Raji (cell line): ENCODE results near the gene PTTG2.

Source experiments
- POLR2A ChIP-seq: IDR thresholded peaks from 2 replicates; pipeline ENCODE4 v1.6.1; 2011; ENCODE audit warnings: low read depth, low read length, control low read depth; ENCODE audit not compliant: insufficient read depth

The PTTG2 gene

DNA sequence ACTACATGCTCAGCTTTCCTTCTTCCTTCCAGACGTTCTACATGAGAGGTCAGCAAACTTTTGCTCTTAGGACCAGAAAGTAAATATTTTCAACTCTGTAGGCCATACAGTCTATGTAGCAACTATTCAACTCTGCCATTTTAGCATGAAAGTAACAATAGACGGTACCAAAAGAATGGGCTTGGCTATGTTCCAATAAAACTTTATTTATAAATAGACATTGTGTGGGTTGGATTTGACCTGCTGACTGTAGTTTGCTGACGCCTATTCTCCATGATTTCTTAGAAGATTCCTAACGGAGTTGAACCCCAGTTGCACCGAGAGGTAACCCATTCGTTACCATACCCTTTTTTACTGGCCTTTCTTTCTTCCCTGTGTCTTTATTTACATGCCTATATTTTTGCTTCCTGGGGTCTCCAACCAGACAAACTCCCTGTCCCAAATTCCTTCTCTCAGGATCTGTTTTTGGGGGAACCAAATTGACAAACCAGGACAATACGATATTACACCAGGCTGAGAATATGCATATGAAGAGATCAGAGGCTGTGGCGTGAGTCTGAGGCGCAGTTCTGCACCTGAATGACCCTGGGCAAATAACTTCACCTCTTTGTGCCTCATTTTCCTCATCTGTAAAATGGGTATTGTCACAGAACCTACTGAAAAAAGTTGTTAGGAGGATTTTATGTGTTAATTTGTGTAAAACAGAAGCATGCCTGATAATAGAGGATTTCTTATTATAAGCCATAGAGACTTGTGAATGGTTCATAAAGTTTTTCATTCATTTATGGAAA is 10.4 kb upstream of the PTTG2 start:
- no peak for TF ChIP-seq POLR2A

DNA sequence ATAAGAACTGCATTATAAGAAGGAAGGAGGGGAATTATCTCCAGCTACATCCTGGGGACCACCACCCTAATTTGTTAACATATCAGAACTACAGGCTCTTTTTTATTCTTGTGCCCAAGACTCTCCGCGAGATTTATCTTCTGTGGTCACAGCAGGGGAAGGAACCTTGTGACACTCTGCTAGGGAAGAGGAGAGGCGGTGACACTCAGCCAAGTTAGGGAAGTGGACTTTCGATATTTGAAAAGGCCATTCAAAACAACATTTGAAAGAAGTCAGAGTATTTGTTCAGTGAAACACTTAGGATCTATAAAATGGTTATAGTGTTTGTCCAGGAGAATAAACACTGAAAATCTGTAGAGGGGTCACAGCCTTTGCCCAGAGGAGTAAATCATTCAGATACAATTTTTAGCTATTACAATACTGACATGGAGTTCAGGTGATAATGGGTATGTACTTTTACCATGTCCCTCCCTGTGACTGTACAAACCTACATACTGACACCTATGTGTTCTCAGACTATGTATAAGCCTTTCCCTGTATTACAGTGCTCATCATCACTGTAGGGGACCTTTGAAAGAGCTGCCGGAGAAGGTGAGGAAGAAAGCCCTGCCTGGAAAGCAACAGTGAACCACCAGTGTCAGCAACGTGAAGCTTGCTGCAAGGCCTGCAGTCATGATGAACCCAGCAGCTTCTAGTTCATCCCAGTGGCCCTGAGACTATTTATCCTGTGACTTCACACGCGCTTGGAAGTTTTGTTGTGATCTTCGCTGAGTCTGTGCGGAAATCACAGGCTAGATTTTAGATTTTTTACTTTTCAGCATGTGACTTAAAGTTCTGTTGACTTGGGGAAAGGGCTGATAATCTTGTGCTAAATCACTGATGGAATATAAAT is 8.5 kb upstream of the PTTG2 start:
- TF ChIP-seq POLR2A = no peak

DNA sequence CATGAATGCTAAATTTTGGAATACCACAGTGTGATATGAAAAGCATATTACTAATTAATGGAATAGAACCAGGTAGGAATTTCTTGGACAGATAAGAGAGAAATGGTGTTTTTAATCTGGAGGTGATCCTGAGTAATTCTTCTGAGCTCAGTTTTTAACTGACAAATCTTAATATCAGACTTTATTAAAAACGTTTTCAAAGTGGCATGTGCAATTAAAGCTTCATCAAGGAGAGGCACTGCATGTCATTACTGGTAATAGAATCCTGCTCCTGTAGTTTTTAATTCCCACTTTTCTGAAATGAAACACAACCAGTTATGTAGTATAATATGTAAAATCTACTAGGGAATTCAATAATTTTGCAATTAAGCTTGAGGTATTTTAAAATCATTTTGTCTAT is 7.0 kb upstream of the PTTG2 start:
- TF ChIP-seq POLR2A = no peak

DNA sequence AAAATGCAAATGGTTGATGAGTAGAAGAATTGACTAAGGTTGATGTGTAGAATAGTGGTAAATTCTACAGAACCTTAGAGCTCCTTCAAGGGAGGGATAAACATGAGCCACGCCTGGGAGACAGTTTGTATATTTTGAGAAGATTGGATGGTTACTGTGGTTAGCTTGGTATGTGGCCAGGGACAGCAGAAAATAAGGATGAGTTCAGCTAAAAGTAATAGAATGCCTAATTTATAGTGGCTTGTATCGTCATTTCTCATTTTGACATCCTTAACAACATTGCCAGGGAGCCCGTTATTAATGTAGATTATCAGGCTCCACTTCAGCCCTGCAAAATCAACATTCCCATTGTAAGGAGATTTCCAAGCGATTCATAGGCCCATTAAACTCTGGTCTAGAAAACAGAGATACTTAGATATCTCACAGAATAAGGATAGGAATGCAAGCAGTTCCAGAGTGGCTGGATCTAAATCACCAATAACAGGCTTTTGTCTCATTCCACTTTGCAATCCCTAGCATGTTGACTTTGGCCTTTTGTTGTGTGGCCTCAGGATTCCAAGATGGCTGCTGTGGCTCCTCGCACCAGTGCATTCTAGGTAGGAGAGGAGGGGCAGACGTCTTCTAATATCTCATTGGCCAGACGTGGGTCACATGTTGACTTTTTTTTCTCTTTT is 6.4 kb upstream of the PTTG2 start:
- TF ChIP-seq POLR2A = no peak

DNA sequence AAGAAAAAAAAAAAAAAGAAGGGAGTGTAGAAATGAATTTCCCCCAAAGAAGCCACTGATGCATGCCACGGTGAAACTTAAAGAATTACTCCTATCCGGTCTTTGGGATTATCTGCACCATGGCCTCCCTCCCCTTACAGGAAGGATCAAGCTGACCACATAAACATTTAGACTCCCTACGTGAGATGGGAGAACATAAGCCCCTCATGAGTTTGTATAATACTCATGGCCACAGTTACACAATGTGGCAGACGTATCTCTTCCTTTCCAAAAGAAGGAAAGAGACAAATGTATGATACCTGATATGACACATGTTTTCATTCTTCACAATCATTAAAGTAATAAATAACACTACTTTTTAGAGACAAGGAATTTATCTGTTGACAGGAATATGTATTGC is 3.3 kb upstream of the PTTG2 start:
- TF ChIP-seq POLR2A = no peak

DNA sequence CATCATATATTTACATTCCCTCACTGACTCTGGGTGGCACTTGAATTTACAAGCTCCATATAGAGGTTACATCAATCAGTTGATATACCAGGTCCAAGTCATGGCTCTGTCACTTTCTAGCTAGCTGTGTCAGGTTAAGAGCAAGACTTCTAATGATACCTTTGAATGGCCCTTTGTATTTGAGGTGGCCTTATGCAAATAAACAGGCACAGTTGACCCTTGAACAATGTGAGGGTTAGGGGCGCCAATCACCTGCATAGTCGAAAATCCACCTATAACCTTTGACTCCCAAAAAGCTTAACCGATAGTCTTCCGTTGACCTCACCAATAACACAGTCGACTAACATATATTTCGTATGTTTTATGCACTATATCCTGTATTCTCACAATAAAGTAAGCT is 1.3 kb upstream of the PTTG2 start:
- no peak for TF ChIP-seq POLR2A

DNA sequence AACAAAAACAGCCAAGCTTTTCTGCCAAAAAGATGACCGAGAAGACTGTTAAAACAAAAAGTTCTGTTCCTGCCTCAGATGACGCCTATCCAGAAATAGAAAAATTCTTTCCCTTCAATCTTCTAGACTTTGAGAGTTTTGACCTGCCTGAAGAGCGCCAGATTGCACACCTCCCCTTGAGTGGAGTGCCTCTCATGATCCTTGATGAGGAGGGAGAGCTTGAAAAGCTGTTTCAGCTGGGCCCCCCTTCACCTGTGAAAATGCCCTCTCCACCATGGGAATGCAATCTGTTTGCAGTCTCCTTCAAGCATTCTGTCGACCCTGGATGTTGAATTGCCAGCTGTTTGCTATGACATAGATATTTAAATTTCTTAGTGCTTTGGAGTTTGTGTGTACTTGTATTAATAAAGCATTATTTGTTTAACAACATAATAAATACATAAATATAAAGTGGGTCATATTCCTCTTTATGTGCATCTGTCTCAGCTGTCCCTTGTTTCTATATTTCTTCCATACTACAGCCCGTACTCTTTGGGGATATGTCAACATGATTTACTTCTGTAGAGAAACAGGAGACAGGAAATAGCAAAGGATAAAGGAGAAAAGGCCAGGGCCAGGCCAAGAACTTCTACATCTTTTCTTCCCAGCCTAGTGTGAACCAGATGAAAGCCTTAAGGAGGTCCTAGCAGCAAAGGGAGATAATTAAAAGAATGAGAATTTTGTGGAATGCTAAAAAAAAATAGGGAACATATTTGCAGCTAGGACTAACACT is 667 bp downstream of the PTTG2 start:
- TF ChIP-seq POLR2A = no peak

DNA sequence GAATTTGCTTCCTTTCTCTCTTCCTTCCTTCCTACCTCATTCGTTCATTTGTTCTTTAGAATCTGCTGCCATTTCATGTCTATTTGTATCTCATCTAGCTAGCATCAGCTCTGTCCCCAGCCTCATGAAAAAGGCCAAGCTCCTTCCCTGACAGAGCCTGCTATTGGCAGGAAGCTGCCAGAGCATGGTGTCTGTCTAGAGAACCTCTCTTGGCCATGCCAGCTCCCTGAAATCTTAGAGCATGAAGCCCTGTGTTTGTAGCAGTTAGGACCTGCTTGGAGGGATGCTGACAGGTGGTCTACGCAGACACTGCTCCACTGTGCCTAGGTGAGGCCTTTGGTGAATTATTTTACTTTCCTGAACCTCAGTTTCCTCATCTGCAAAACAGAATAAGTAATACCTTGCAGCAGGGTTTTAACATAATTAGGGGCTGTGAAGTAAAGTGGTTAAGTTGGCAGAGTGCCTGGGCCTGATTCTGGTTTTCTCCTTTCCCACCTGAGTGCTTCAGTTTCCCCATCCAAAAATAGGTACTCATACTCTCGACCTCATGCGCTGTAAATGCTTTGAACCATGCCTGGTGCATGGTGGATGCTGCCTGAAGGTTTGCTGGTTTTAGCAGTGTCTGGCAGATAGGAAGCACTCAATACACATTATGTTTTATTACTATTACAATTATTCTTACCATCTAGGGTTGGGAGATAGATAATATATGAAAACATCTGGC is 4.7 kb downstream of the PTTG2 start:
- no peak for TF ChIP-seq POLR2A

DNA sequence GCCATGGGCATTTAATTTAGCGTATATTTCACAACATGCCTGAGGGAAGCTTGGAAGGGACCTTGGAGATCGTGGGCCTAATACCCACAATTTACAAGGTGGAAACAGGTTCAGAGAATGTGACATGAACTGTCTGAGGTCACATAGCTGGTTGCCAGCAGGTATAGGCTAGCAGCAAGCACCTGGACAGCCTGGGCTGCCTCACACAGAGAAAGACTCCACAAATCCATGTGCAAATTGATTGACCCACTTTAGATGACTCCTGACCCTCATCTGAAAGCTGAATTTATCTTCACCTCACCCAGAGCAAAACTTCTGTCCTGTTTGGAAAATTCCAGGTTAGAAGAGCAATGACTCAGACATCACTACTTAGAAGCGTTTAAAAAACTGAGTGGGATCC is 5.8 kb downstream of the PTTG2 start:
- TF ChIP-seq POLR2A = no peak

DNA sequence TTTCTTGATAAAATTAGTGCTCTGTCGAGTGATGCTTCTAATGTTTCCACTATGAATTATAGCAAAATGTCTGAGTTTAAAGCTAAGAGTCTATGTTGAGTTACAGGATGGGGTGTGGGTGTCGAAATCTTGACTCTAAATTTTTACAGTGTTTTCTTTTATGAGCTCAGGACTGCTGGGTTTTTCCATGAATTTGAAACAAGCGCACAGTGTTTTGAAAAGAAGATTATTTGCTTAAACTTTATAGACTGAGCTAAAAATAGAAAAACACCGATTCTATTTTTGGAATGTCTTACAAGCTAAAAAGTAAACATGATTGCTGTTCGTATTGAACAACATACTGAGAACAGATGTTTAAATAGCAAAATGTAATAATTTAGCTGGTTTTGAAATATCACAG is 7.5 kb downstream of the PTTG2 start:
- TF ChIP-seq POLR2A = no peak

DNA sequence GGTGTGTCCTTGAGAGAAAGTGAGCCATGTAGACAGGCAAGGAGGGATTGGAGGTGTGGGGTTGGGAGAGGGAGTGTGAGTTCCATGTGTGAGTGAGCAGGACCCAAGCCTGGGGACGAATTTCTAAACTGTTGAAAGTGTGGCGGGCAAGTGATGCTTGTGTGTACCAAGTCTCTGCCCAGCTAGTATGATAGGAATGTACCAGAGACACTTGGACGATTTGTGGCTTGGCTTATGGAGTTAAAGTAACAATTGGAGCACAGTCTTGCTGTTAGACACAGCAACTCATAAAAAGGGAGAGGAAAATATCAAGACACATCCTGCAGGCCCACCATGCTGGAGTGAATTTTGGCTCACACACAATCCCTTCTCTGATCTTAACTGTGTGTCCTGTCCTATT is 8.5 kb downstream of the PTTG2 start:
- TF ChIP-seq POLR2A = no peak

DNA sequence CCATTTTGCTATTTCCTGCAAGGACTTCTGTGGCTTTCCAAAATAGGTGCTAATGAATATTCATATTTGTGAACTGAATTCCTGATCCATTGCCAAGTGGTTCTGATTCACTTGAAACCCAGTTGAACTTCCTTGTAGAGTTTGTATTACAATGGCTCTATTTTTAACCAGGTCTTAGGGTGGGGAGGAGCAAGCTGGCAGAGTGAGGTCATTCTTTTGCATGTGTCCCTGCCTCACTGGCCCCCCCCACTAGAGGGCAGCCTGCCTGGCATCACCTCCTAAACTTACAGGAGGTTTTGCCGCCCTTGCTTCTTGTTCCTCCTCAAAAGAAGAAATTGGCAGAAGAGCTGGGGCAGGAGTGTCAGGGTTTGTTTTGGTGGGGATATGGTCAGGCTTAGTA is 10.5 kb downstream of the PTTG2 start:
- TF ChIP-seq POLR2A = no peak

DNA sequence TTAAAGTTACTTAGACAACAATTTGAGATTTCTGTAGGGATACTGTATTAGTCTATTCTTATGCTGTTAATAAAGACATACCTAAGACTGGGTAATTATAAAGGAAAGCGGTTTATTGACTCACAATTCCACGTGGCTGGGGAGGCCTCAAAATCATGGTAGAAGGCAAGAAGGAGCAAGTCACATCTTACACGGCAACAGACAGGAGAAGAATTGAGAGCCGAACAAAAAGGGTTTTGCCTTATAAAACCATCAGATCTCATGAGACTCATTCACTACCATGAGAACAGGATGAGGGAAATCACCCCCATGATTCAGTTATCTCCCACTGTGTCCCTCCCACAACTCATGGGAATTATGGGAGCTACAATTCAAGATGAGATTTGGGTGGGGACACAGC is 11.0 kb downstream of the PTTG2 start:
- no peak for TF ChIP-seq POLR2A

DNA sequence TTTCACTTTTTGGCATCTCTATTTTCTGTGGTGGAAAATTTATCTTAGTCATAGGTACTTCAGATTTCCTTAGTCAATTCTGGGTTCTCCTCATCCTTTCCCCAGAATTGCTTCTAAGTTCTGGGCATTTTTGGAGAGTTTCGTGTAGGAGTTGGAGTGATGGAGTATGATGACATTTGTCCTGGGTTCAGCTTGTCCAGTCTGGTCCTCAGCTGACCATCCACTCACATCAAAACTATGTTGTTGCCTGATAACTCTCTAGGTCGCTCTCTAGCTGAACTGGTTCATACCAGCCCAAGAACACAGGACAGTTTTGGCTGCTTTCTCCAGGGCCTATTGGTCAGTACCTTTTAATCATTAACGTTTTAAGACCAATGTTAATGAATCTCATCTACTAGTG is 13.2 kb downstream of the PTTG2 start:
- TF ChIP-seq POLR2A = no peak
